ENCODE measurements around the gene FRG2C. TPM values are rescaled to one million over a fixed set of nuclear protein-coding genes. Genes with fewer than 3 reads are reported as not detected.
"Not testable (repeated sequence)": the region's sequence is repeated elsewhere in the genome, so short reads cannot be mapped to it uniquely, and the experiment has no call there.

Gene FRG2C
- total and polyA plus RNA-seq, 2 of the 4 experiments (the other 2 are of a cell fraction): not detected

DNA sequence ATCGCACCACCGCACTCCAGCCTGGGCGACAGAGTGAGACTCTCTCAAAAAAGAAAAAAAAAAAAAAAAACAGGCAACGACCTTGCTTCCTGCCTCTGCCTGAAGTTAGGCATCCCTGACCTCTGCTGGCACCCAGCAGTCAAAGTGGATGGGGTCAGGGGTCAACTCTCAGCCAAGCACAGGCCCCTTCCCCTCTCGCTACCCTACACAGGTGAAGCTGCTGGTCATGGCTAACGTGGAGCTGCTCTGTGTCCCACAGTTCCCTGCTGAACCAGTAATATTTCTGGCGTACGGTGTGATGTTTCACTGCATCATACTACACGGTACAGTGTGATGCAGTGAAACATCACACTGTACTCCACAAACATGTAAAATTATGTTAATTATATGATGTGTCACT, 13.9 kb upstream of the FRG2C start:
- no peak overlapping the region for H3K14ac ChIP-seq (replicated peaks; ENCODE audit: low read depth, low read length)
- CTCF ChIA-PET: no interaction called here

DNA sequence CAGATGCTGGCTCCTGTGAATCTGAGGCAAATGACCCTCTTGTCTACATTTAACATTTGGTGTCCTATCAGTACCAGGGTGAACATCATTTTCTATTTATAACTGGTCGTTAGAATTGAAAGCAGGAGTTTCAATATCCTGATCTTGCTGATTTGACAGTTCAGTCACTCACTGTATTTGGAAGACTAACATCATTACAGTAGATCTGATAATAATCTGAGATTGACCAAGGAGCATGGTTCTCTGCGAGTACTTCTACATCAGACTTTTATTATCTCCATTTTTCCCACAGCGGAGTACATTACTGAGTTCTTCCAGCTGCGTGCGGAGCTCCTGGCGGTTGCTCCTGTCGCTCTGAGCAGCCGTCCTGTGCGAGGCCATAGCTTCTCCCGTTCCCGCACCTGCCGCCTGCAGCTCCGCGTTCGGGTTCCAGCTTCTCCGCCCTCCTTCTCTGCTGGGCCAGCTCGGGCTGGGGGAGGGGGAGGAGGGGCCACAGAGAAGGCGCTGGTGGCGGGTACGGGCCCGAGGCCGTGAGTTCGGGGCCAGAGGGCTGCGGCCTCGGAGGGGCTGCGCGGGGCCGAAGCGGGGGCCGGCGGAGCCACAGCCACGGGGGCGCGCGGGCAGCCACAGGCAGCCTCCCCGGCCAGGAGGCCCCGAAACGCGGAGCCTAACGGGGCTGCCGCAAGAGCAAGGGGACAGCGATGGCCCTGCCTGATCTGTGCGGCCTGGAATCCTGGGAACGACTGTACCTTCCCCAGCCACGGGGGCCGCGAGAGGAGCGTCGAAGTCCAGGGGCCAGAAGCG, 8.8 kb upstream of the FRG2C start:
- dilution Hi-C loops (cut with HindIII; ENCODE audit: low sequenced_read_pairs, unreplicated experiment); H3K4me3 ChIP-seq (ENCODE audit: insufficient read depth, low read depth, low read length); H3K4me1 ChIP-seq (ENCODE audit: control insufficient read depth, insufficient read depth, low read length); intact Hi-C loops (cut with micrococcal nuclease); H2BK120ac ChIP-seq (ENCODE audit: low read depth, low read length); H3K27ac ChIP-seq (ENCODE audit: insufficient read depth, low read length); H3K9me1 ChIP-seq (ENCODE audit: insufficient read depth, low read length); ATAC-seq (ENCODE audit: low read depth); CTCF ChIA-PET; H3K79me1 ChIP-seq (ENCODE audit: low read depth in 1 of 2, low read length in 2 of 2); H2AFZ ChIP-seq (replicated peaks; ENCODE audit: low read length, poor library complexity); H2BK20ac ChIP-seq (ENCODE audit: low read depth, low read length); H3K9ac ChIP-seq (ENCODE audit: low read depth, low read length); H3K36me3 ChIP-seq (ENCODE audit: control insufficient read depth, insufficient read depth, low read length); H3K4me2 ChIP-seq (ENCODE audit: low read depth, low read length); H2AK5ac ChIP-seq (ENCODE audit: low read depth, low read length); H3K56ac ChIP-seq (ENCODE audit: extremely low read depth, insufficient read depth, low read length); H3K18ac ChIP-seq (ENCODE audit: low read depth, low read length); in situ Hi-C loops (cut with MboI; ENCODE audit: low sequenced_read_pairs); H2BK5ac ChIP-seq (ENCODE audit: low read depth, low read length, poor library complexity, severe bottlenecking); H3K9me3 ChIP-seq (ENCODE audit: control insufficient read depth, insufficient read depth, low read length); POLR2A ChIA-PET (ENCODE audit: unreplicated experiment); H4K8ac ChIP-seq (ENCODE audit: low read depth in 2 of 2, low read length in 2 of 2); H4K5ac ChIP-seq (ENCODE audit: low read depth, low read length); H4K91ac ChIP-seq (ENCODE audit: insufficient read depth, low read depth, low read length); BruUV-seq (replicated peaks); H3K14ac ChIP-seq (replicated peaks; ENCODE audit: low read depth, low read length); H4K20me1 ChIP-seq (ENCODE audit: insufficient read depth, low read length); H3K23ac ChIP-seq (ENCODE audit: low read depth, low read length); H3K4ac ChIP-seq (ENCODE audit: low read depth, low read length); H2AK9ac ChIP-seq (replicated peaks; ENCODE audit: low read depth, low read length, poor library complexity); H2BK15ac ChIP-seq (ENCODE audit: low read depth, low read length); DNase-seq: not testable (repeated sequence)
- WGBS, 2 experiments (ENCODE audit: extremely low coverage in 2 of 2, insufficient read length in 1 of 2): 9% methylated on average over 24 of the region's 50 CpGs; no CpG with 5 or more reads in 1 of the 2 experiments
- H3K27me3 ChIP-seq (ENCODE audit: control insufficient read depth, insufficient read depth, low read length): peaks cover 11% of the 10 kb centered on the region

More for the DNA sequence above, 13.9 kb upstream of the FRG2C start:
- Histone ChIP-seq H2BK15ac (ENCODE audit: low read depth, low read length) (no peak overlapping the region), H3K4me1 (ENCODE audit: control insufficient read depth, insufficient read depth, low read length) (no peaks in the 10 kb centered on the region), H3K27ac (ENCODE audit: insufficient read depth, low read length) (no peak overlapping the region), H4K20me1 (ENCODE audit: insufficient read depth, low read length) (no peaks in the 10 kb centered on the region), H2AFZ (replicated peaks; ENCODE audit: low read length, poor library complexity) (no peak overlapping the region), H2BK5ac (ENCODE audit: low read depth, low read length, poor library complexity, severe bottlenecking) (no peak overlapping the region), H3K36me3 (ENCODE audit: control insufficient read depth, insufficient read depth, low read length) (no peaks in the 10 kb centered on the region), H4K5ac (ENCODE audit: low read depth, low read length) (no peak overlapping the region), H3K23ac (ENCODE audit: low read depth, low read length) (no peak overlapping the region), H4K8ac (ENCODE audit: low read depth in 2 of 2, low read length in 2 of 2) (no peak overlapping the region), H3K4me3 (ENCODE audit: insufficient read depth, low read depth, low read length) (no peak overlapping the region), H3K4me2 (ENCODE audit: low read depth, low read length) (no peak overlapping the region), H3K9me3 (ENCODE audit: control insufficient read depth, insufficient read depth, low read length) (no peaks in the 10 kb centered on the region), H4K91ac (ENCODE audit: insufficient read depth, low read depth, low read length) (no peak overlapping the region), H3K56ac (ENCODE audit: extremely low read depth, insufficient read depth, low read length) (no peak overlapping the region), H3K79me1 (ENCODE audit: low read depth in 1 of 2, low read length in 2 of 2) (no peaks in the 10 kb centered on the region), H2BK20ac (ENCODE audit: low read depth, low read length) (no peak overlapping the region), H2BK120ac (ENCODE audit: low read depth, low read length) (no peak overlapping the region), H3K9me1 (ENCODE audit: insufficient read depth, low read length) (no peaks in the 10 kb centered on the region), H2AK5ac (ENCODE audit: low read depth, low read length) (no peak overlapping the region), H3K18ac (ENCODE audit: low read depth, low read length) (no peak overlapping the region), H3K4ac (ENCODE audit: low read depth, low read length) (no peak overlapping the region), H2AK9ac (replicated peaks; ENCODE audit: low read depth, low read length, poor library complexity) (no peak overlapping the region), H3K27me3 (ENCODE audit: control insufficient read depth, insufficient read depth, low read length) (peaks cover 1% of the 10 kb centered on the region), H3K9ac (ENCODE audit: low read depth, low read length) (no peak overlapping the region)
- DNase-seq (no peak), ATAC-seq (ENCODE audit: low read depth) (no peak)
- TF ChIP-seq CHD1 (IDR thresholded peaks at IDR 0.05; ENCODE audit: low read depth, low read length) (no peak), FOS (IDR thresholded peaks at IDR 0.05; ENCODE audit: low read depth, low read length) (no peak), NFE2L2 (IDR thresholded peaks at IDR 0.05; ENCODE audit: low read depth, low read length) (no peak), CEBPB (IDR thresholded peaks at IDR 0.05; ENCODE audit: low read depth, low read length) (no peak)
- intact Hi-C loops (cut with micrococcal nuclease): no loop called here
- POLR2A ChIA-PET (ENCODE audit: unreplicated experiment): no interaction called here
- 100% methylated on average over 3 of the region's 9 CpGs; no CpG with 5 or more reads in 1 of the 2 experiments for WGBS, 2 experiments (ENCODE audit: extremely low coverage in 2 of 2, insufficient read length in 1 of 2)
- BruUV-seq (replicated peaks): no TSS peak
- in situ Hi-C loops (cut with MboI; ENCODE audit: low sequenced_read_pairs): no loop called here
- dilution Hi-C loops (cut with HindIII; ENCODE audit: low sequenced_read_pairs, unreplicated experiment): no loop called here

All from IMR-90 (cell line).